ENCODE data around the gene ADAM11. TPM values are rescaled to one million over a fixed set of nuclear protein-coding genes. Genes with fewer than 3 reads are reported as not detected.

ADAM11 gene
- total and polyA plus RNA-seq, 2 of the 13 experiments (the other 11 are each of a cell fraction or from before 2014, with no cell fraction given), result 0.38 to 0.91 TPM

DNA sequence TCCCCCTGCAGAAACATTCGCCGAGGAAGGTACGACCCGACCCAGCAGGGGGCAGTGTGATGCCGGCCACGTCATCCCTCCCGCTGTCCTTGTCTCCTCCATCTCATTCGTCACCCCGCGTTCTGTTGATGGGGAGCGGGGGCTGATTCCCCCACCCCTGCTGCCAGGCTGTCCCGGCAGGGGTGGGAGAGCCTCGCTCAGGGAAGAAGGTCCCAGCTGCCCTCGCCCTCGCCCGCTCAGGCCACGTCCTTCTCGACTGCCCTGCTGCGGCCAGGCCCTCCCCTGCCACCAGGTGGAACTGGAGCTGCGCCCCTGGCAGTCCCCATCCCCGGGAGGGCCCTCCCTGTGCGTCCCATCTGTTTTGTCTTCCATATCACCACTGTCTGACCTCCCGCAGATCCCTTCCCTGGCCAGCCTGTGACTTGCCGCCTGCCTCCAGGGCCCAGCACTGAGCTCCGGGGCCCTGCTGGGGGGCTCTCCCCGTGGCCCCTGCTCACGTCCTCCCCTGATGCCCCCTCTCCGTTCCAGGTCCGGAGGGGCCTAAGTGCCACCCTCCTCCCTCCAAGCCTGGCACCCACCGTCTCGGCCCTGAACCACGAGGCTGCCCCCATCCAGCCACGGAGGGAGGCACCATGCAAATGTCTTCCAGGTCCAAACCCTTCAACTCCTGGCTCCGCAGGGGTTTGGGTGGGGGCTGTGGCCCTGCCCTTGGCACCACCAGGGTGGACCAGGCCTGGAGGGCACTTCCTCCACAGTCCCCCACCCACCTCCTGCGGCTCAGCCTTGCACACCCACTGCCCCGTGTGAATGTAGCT is 20.6 kb downstream of the ADAM11 start (continued):
- TF ChIP-seq, protein P1, sequence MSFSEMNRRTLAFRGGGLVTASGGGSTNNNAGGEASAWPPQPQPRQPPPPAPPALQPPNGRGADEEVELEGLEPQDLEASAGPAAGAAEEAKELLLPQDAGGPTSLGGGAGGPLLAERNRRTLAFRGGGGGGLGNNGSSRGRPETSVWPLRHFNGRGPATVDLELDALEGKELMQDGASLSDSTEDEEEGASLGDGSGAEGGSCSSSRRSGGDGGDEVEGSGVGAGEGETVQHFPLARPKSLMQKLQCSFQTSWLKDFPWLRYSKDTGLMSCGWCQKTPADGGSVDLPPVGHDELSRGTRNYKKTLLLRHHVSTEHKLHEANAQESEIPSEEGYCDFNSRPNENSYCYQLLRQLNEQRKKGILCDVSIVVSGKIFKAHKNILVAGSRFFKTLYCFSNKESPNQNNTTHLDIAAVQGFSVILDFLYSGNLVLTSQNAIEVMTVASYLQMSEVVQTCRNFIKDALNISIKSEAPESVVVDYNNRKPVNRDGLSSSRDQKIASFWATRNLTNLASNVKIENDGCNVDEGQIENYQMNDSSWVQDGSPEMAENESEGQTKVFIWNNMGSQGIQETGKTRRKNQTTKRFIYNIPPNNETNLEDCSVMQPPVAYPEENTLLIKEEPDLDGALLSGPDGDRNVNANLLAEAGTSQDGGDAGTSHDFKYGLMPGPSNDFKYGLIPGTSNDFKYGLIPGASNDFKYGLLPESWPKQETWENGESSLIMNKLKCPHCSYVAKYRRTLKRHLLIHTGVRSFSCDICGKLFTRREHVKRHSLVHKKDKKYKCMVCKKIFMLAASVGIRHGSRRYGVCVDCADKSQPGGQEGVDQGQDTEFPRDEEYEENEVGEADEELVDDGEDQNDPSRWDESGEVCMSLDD (CRISPR knock-in tag; IDR thresholded peaks at IDR 0.05; ENCODE audit: borderline replicate concordance), result no peak; the same call in 1 of the 2 replicates
- TF ChIP-seq TSC22D2 (CRISPR knock-in tag; IDR thresholded peaks at IDR 0.05; ENCODE audit: borderline replicate concordance) (no peak), GATAD1 (CRISPR knock-in tag; IDR thresholded peaks at IDR 0.05) (no peak; the same call in 1 of the 2 replicates), ZNF556 (CRISPR knock-in tag; IDR thresholded peaks at IDR 0.05; ENCODE audit: borderline replicate concordance) (peak; percentile 54; the same call in 1 of the 2 replicates), ZNF75D (CRISPR knock-in tag; IDR thresholded peaks at IDR 0.05; ENCODE audit: borderline replicate concordance) (no peak), MEIS2 (CRISPR knock-in tag; IDR thresholded peaks at IDR 0.05) (peak; percentile 15; the same call in 1 of the 2 replicates), ZNF343 (CRISPR knock-in tag; IDR thresholded peaks at IDR 0.05) (no peak), FOXJ3 (CRISPR knock-in tag; IDR thresholded peaks at IDR 0.05; ENCODE audit: borderline replicate concordance) (no peak)
- TF ChIP-seq, protein P2, sequence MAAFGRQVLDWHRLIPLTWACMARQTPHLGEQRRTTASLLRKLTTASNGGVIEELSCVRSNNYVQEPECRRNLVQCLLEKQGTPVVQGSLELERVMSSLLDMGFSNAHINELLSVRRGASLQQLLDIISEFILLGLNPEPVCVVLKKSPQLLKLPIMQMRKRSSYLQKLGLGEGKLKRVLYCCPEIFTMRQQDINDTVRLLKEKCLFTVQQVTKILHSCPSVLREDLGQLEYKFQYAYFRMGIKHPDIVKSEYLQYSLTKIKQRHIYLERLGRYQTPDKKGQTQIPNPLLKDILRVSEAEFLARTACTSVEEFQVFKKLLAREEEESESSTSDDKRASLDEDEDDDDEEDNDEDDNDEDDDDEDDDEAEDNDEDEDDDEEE (CRISPR knock-in tag; IDR thresholded peaks at IDR 0.05), result no peak
